K562 (cell line): Measurements from ENCODE around the gene ETFBKMT. TPM values are rescaled to one million over a fixed set of nuclear protein-coding genes. Genes with fewer than 3 reads are reported as not detected.

Source experiments
- DDX20 ChIP-seq: fragments of 450-650 bp; IDR thresholded peaks from 2 replicates; pipeline ENCODE4 v1.6.1; 2016; ENCODE audit warnings: missing genetic modification characterization, low read depth, mild to moderate bottlenecking, missing compliant biosample characterization, moderate library complexity
- HNRNPUL1 ChIP-seq: fragments of 200-400 bp; formaldehyde crosslinking; IDR thresholded peaks from 2 replicates; pipeline ENCODE4 v1.6.1; 2017; ENCODE audit warnings: low read length
- MAZ ChIP-seq, 2 experiments: fragments of 450-650 bp in 1 of 2; sonication (generic) in 1 of 2; formaldehyde crosslinking; IDR thresholded peaks in 1 of 2; conservative IDR thresholded peaks in 1 of 2; 2 replicates each; pipeline versions ENCODE4 v1.4.0 to v1.5.0; 2020; ENCODE audit warnings: mild to moderate bottlenecking in 1 of 2, missing genetic modification reagents in 1 of 2
- MYC ChIP-seq, 2 experiments: fragments of 250-450 bp in 1 of 2; sonication (Bioruptor Pico) in 1 of 2; IDR thresholded peaks; 2 replicates each; pipeline versions ENCODE4 v1.5.1 to v1.6.1; 2012 to 2021; ENCODE audit warnings: low read depth in 2 of 2, borderline replicate concordance in 1 of 2, improper control_type of control experiment in 1 of 2, low read length in 1 of 2, mild to moderate bottlenecking in 1 of 2, moderate library complexity in 1 of 2
- NFIC ChIP-seq: fragments of 450-650 bp; IDR thresholded peaks from 2 replicates; pipeline ENCODE4 v1.6.1; 2017; ENCODE audit warnings: mild to moderate bottlenecking, inconsistent platforms
- NR1H2 ChIP-seq: sonication (generic); formaldehyde crosslinking; IDR thresholded peaks from 2 replicates; pipeline ENCODE4 v1.4.0; 2020; ENCODE audit warnings: mild to moderate bottlenecking, missing genetic modification reagents
- RBM15 ChIP-seq: fragments of 200-400 bp; formaldehyde crosslinking; IDR thresholded peaks from 2 replicates; pipeline ENCODE4 v1.6.1; 2018; ENCODE audit warnings: mild to moderate bottlenecking, low read length, moderate library complexity; ENCODE audit not compliant: insufficient read depth
- SIX5 ChIP-seq, 2 experiments: IDR thresholded peaks; 2 replicates each; pipeline ENCODE4 v1.6.1; 2011; ENCODE audit warnings: low read length in 2 of 2, borderline replicate concordance in 1 of 2, low read depth in 1 of 2, mild to moderate bottlenecking in 1 of 2, moderate library complexity in 1 of 2; ENCODE audit not compliant: insufficient read depth in 1 of 2
- SMAD2 ChIP-seq: fragments of 150-350 bp; IDR thresholded peaks from 2 replicates; pipeline ENCODE4 v1.6.1; 2014; ENCODE audit warnings: low read depth, mild to moderate bottlenecking, low read length
- THRAP3 ChIP-seq: fragments of 450-650 bp; IDR thresholded peaks from 2 replicates; pipeline ENCODE4 v1.6.1; 2016; ENCODE audit warnings: mild to moderate bottlenecking, inconsistent platforms, borderline replicate concordance
- XRCC3 ChIP-seq: fragments of 450-650 bp; IDR thresholded peaks from 2 replicates; pipeline ENCODE4 v1.6.1; 2017; ENCODE audit warnings: mild to moderate bottlenecking, moderate library complexity
- ZBTB7A ChIP-seq: IDR thresholded peaks from 2 replicates; pipeline ENCODE4 v1.6.1; 2011; ENCODE audit warnings: low read depth, mild to moderate bottlenecking, low read length, moderate library complexity, borderline replicate concordance; ENCODE audit not compliant: control insufficient read depth
- ZC3H11A ChIP-seq: IDR thresholded peaks from 2 replicates; pipeline ENCODE4 v1.6.1; 2012; ENCODE audit warnings: low read depth, low read length, improper control_type of control experiment
- ZFP1 ChIP-seq: fragments of 450-650 bp; formaldehyde crosslinking; IDR thresholded peaks from 2 replicates; pipeline ENCODE4 v1.4.0; 2020; ENCODE audit warnings: mild to moderate bottlenecking, mixed read lengths
- ZKSCAN1 ChIP-seq: fragments of 150-350 bp; IDR thresholded peaks from 2 replicates; pipeline ENCODE4 v1.6.1; 2016; ENCODE audit warnings: low read depth, low read length
- ZNF644 ChIP-seq: fragments of 200-800 bp; sonication (Bioruptor generic); IDR thresholded peaks from 2 replicates; pipeline ENCODE4 v1.6.1; 2016; ENCODE audit warnings: low read depth, missing genetic modification characterization, missing compliant biosample characterization
- ZNF77 ChIP-seq: fragments of 250-450 bp; sonication (Bioruptor Pico); IDR thresholded peaks from 2 replicates; pipeline ENCODE4 v1.5.0; 2020
- polyA plus RNA-seq, 8 experiments: library from polyadenylated mRNA; depleted of rRNA in 4 of 8; stranded (reverse) in 5 of 8; unstranded in 3 of 8; fragments of >200 nt; fragmentation: Nextera tagmentation in 2 of 8; fragmentation: Illumina TruSeq in 1 of 8; extraction: Ambion mirVana in 2 of 8; extraction: Trizol in 1 of 8; gene quantifications; 2 replicates each; pipeline versions ENCODE4 v1.2.1 to v1.2.3, GENCODE V29; 2011 to 2014; ENCODE audit warnings: inconsistent platforms in 1 of 8, missing spikeins in 1 of 8
- total RNA-seq, 7 experiments: library from RNA; depleted of rRNA in 6 of 7; stranded (reverse); fragments of >200 nt in 6 of 7; fragmentation: Illumina TruSeq in 2 of 7; extraction: Trizol in 2 of 7; gene quantifications; 2 replicates each; pipeline versions ENCODE4 v1.2.1 to v1.2.3, GENCODE V29; 2011 to 2021; ENCODE audit warnings: low replicate concordance in 1 of 7
- TF ChIP-seq, protein P1 (sequence below): sonication (generic); formaldehyde crosslinking; IDR thresholded peaks from 2 replicates; pipeline ENCODE4 v1.8.1; 2022; ENCODE audit warnings: missing genetic modification reagents
- TF ChIP-seq, protein P2 (sequence below): IDR thresholded peaks from 2 replicates; pipeline ENCODE4 v1.6.1; 2012; ENCODE audit warnings: low read depth, low read length, improper control_type of control experiment, borderline replicate concordance
- TF ChIP-seq, protein P3 (sequence below): fragments of 200-800 bp; sonication (Bioruptor generic); IDR thresholded peaks from 2 replicates; pipeline ENCODE4 v1.6.1; 2017; ENCODE audit warnings: missing genetic modification characterization, missing compliant biosample characterization

The ETFBKMT gene
- total and polyA plus RNA-seq, 9 of the 15 experiments (the other 6 are each of a cell fraction or from before 2014, with no cell fraction given), result 0.18 to 1.7 (median 0.96) TPM

DNA sequence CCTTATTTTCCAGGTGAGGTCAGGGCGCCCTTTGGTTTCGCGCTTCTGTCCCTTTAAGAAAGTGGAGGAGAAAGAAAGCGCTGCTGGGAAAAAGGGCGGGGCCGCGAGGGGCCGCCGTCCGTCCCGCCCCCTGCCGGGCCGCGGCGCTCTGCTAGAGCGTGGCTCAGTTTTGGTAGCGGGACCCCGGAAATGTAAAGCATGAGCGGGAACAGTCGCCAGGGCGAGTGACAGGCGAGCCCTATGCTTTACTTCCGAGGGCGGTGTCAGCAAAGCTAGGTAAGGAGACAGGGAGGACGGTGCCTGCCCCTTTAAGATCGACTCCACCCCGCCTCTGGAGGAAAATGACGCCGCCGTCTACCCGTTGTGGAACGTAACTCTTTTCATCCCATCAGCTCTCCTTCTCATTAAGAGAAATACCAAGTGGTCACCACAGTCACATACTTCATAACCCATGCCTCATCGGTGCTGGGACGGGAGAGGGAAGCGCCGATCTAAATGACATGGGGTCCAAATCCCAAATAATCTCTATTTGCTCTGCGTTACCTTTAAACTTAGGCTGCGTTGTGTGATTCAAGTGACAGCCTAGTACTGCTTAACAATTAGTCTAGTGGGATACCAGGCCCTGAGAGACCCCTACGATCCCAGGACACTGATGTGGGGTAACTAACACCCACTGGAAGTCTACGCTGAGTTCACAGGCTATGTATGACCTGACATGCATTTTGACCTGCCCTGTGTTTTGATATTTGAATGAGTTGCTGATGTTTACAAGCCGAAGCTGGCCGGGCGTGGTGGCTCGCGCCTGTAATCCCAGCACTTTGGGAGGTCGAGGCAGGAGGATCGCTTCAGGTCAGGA, at the start of gene ETFBKMT (continued):
- TF ChIP-seq, protein P1, sequence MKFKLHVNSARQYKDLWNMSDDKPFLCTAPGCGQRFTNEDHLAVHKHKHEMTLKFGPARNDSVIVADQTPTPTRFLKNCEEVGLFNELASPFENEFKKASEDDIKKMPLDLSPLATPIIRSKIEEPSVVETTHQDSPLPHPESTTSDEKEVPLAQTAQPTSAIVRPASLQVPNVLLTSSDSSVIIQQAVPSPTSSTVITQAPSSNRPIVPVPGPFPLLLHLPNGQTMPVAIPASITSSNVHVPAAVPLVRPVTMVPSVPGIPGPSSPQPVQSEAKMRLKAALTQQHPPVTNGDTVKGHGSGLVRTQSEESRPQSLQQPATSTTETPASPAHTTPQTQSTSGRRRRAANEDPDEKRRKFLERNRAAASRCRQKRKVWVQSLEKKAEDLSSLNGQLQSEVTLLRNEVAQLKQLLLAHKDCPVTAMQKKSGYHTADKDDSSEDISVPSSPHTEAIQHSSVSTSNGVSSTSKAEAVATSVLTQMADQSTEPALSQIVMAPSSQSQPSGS, result no peak
- TF ChIP-seq SIX5 (IDR thresholded peaks at IDR 0.05; ENCODE audit: borderline replicate concordance in 1 of 2, insufficient read depth in 1 of 2, low read depth in 1 of 2, low read length in 2 of 2) (no peak; a peak in 1 of 4 replicates), ZBTB7A (peak; percentile 81; the same call in 1 of the 2 replicates), ZC3H11A (no peak), THRAP3 (no peak), ZFP1 (CRISPR knock-in tag) (no peak), MYC (IDR thresholded peaks at IDR 0.05; ENCODE audit: low read depth, low read length) (peak; percentile 89), MYC (CRISPR knock-in tag; IDR thresholded peaks at IDR 0.05; ENCODE audit: borderline replicate concordance, low read depth) (no peak), NFIC (0 out of 2 replicates have a peak, but pooled peaks have one; percentile 15), DDX20 (tag) (no peak), HNRNPUL1 (no peak), XRCC3 (no peak), ZNF77 (CRISPR knock-in tag) (no peak), ZKSCAN1 (peak; percentile 70; the same call in 1 of the 2 replicates), MAZ (CRISPR knock-in tag; conservative IDR thresholded peaks at IDR 0.05 in 1 of 2, IDR thresholded peaks at IDR 0.05 in 1 of 2) (peak; percentile 52 to 85; a peak in 3 of 4 replicates), SMAD2 (no peak), ZNF644 (tag) (peak; percentile 75; the same call in 1 of the 2 replicates), NR1H2 (CRISPR knock-in tag) (no peak), RBM15 (no peak)
- TF ChIP-seq, protein P2, sequence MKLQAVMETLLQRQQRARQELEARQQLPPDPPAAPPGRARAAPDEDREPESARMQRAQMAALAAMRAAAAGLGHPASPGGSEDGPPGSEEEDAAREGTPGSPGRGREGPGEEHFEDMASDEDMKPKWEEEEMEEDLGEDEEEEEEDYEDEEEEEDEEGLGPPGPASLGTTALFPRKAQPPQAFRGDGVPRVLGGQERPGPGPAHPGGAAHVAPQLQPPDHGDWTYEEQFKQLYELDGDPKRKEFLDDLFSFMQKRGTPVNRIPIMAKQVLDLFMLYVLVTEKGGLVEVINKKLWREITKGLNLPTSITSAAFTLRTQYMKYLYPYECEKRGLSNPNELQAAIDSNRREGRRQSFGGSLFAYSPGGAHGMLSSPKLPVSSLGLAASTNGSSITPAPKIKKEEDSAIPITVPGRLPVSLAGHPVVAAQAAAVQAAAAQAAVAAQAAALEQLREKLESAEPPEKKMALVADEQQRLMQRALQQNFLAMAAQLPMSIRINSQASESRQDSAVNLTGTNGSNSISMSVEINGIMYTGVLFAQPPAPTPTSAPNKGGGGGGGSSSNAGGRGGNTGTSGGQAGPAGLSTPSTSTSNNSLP, result 0 out of 2 replicates have a peak, but pooled peaks have one; percentile 43
- TF ChIP-seq, protein P3, sequence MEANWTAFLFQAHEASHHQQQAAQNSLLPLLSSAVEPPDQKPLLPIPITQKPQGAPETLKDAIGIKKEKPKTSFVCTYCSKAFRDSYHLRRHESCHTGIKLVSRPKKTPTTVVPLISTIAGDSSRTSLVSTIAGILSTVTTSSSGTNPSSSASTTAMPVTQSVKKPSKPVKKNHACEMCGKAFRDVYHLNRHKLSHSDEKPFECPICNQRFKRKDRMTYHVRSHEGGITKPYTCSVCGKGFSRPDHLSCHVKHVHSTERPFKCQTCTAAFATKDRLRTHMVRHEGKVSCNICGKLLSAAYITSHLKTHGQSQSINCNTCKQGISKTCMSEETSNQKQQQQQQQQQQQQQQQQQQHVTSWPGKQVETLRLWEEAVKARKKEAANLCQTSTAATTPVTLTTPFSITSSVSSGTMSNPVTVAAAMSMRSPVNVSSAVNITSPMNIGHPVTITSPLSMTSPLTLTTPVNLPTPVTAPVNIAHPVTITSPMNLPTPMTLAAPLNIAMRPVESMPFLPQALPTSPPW (CRISPR knock-in tag), result peak; percentile 86
